ENCODE results near the gene ZMYM3. TPM values are rescaled to one million over a fixed set of nuclear protein-coding genes. Genes with fewer than 3 reads are reported as not detected.

Gene ZMYM3
- total RNA-seq, 1 donor from 2014 or later: 23.2 TPM

- peak; percentile 47 for DNase-seq
These were observed 468 bp downstream of the ZMYM3 start for GRCh38 chrX:71253253-71254091.

GRCh38 chrX:71252221-71252620 is 1.7 kb downstream of the ZMYM3 start:
- peaks cover 32% of the 10 kb centered on the region for H3K36me3 ChIP-seq
- no peaks in the 10 kb centered on the region for H3K9me3 ChIP-seq
- TF ChIP-seq, protein P1, sequence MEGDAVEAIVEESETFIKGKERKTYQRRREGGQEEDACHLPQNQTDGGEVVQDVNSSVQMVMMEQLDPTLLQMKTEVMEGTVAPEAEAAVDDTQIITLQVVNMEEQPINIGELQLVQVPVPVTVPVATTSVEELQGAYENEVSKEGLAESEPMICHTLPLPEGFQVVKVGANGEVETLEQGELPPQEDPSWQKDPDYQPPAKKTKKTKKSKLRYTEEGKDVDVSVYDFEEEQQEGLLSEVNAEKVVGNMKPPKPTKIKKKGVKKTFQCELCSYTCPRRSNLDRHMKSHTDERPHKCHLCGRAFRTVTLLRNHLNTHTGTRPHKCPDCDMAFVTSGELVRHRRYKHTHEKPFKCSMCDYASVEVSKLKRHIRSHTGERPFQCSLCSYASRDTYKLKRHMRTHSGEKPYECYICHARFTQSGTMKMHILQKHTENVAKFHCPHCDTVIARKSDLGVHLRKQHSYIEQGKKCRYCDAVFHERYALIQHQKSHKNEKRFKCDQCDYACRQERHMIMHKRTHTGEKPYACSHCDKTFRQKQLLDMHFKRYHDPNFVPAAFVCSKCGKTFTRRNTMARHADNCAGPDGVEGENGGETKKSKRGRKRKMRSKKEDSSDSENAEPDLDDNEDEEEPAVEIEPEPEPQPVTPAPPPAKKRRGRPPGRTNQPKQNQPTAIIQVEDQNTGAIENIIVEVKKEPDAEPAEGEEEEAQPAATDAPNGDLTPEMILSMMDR (IDR thresholded peaks at IDR 0.05): no peak
- ATAC-seq (no peak), DNase-seq (no peak)
- no peak overlapping the region for H3K4me3 ChIP-seq
- H3K27me3 ChIP-seq (ENCODE audit: low read depth): no peaks in the 10 kb centered on the region
- H3K4me1 ChIP-seq: peaks cover 11% of the 10 kb centered on the region
- intact Hi-C loops (cut with DNase I): no loop called here
- no peak overlapping the region for H3K27ac ChIP-seq

More at GRCh38 chrX:71253253-71254091, 468 bp downstream of the ZMYM3 start:
- Histone ChIP-seq H3K9me3 (no peaks in the 10 kb centered on the region), H3K4me1 (peaks cover 11% of the 10 kb centered on the region), H3K4me3 (peak overlapping the region; percentile 66), H3K36me3 (peaks cover 19% of the 10 kb centered on the region), H3K27me3 (ENCODE audit: low read depth) (no peaks in the 10 kb centered on the region), H3K27ac (peak overlapping the region; percentile 87)
- intact Hi-C loops (cut with DNase I): no loop called here
- ATAC-seq: no peak
- TF ChIP-seq, protein P1 (IDR thresholded peaks at IDR 0.05): peak; percentile 27

GRCh38 chrX:71251466-71251973 is 2.4 kb downstream of the ZMYM3 start:
- no peak overlapping the region for H3K4me3 ChIP-seq
- no peak for DNase-seq
- no peak for ATAC-seq

GRCh38 chrX:71250841-71251240 is 3.1 kb downstream of the ZMYM3 start:
- TF ChIP-seq, protein P1 (IDR thresholded peaks at IDR 0.05): no peak
- H3K27me3 ChIP-seq (ENCODE audit: low read depth): no peaks in the 10 kb centered on the region
- no peak for ATAC-seq
- H3K4me3 ChIP-seq: no peak overlapping the region
- H3K27ac ChIP-seq: no peak overlapping the region
- DNase-seq: no peak
- H3K4me1 ChIP-seq: peaks cover 11% of the 10 kb centered on the region
- H3K9me3 ChIP-seq: no peaks in the 10 kb centered on the region
- intact Hi-C loops (cut with DNase I): no loop called here
- H3K36me3 ChIP-seq: peaks cover 46% of the 10 kb centered on the region

More at GRCh38 chrX:71251466-71251973, 2.4 kb downstream of the ZMYM3 start:
- Histone ChIP-seq H3K4me1 (peaks cover 11% of the 10 kb centered on the region), H3K36me3 (peaks cover 39% of the 10 kb centered on the region), H3K9me3 (no peaks in the 10 kb centered on the region), H3K27me3 (ENCODE audit: low read depth) (no peaks in the 10 kb centered on the region), H3K27ac (no peak overlapping the region)
- TF ChIP-seq, protein P1 (IDR thresholded peaks at IDR 0.05): no peak
- intact Hi-C loops (cut with DNase I): no loop called here

- TF ChIP-seq, protein P1 (IDR thresholded peaks at IDR 0.05): no peak
- Histone ChIP-seq H3K9me3 (no peaks in the 10 kb centered on the region), H3K36me3 (peaks cover 89% of the 10 kb centered on the region), H3K27me3 (ENCODE audit: low read depth) (no peaks in the 10 kb centered on the region), H3K27ac (no peak overlapping the region), H3K4me1 (no peaks in the 10 kb centered on the region), H3K4me3 (no peak overlapping the region)
- DNase-seq: no peak
- intact Hi-C loops (cut with DNase I): no loop called here
- no peak for ATAC-seq
These were observed 8.8 kb downstream of the ZMYM3 start for GRCh38 chrX:71245159-71245558.
